PC-3 (cell line): Measurements from ENCODE around the gene ZFX. TPM values are rescaled to one million over a fixed set of nuclear protein-coding genes. Genes with fewer than 3 reads are reported as not detected.
"Not testable (repeated sequence)": the region's sequence is repeated elsewhere in the genome, so short reads cannot be mapped to it uniquely, and the experiment has no call there.

Experiments
- ATAC-seq: fragments of 200-7000 bp; cut with Tn5 transposase; 2 replicates; pipeline ENCODE4 v1.9.1; 2020; ENCODE audit warnings: mild to moderate bottlenecking, moderate library complexity
- BruUV-seq: library from RNA; stranded (reverse); fragments of 400-500 nt; replicated peaks from 2 replicates; lab custom pipeline; 2021; lab: Mats Ljungman, UMichigan
- CTCF ChIA-PET: fragments of 300-600 bp; sonication (Branson Sonifier 250); formaldehyde crosslinking; loops from one replicate; lab custom pipeline; 2022; ENCODE audit warnings: antibody characterized with exemption; lab: Charles Lee
- POLR2A ChIA-PET: fragments of 300-600 bp; sonication (Branson Sonifier 250); formaldehyde crosslinking; loops from one replicate; lab custom pipeline; 2022; ENCODE audit warnings: antibody characterized with exemption; ENCODE audit not compliant: unreplicated experiment; lab: Charles Lee
- DNase-seq: peaks from one replicate; pipeline ENCODE4 v3.0.0-alpha.2; 2015
- H2AFZ ChIP-seq: fragments of 300-600 bp; sonication (generic); 2 replicates; pipeline ENCODE4 v1.6.0; 2016; ENCODE audit warnings: antibody characterized with exemption, low read length
- H3F3A ChIP-seq: fragments of 300-600 bp; sonication (generic); one replicate; pipeline ENCODE4 v1.6.0; 2017; ENCODE audit warnings: antibody characterized with exemption, low read length, control low read depth, mild to moderate bottlenecking; ENCODE audit not compliant: unreplicated experiment
- H3K27ac ChIP-seq: fragments of 300-600 bp; sonication (generic); 2 replicates; pipeline ENCODE4 v1.5.1; 2016; ENCODE audit warnings: mild to moderate bottlenecking, low read length
- H3K27me3 ChIP-seq: fragments of 300-600 bp; sonication (generic); 2 replicates; pipeline ENCODE4 v1.6.1; 2016; ENCODE audit warnings: low read length, mixed read lengths
- H3K36me3 ChIP-seq: fragments of 300-600 bp; sonication (generic); 2 replicates; pipeline ENCODE4 v1.6.1; 2016; ENCODE audit warnings: low read depth, mixed run types, low read length, mixed read lengths
- H3K4me1 ChIP-seq: fragments of 300-600 bp; sonication (generic); 2 replicates; pipeline ENCODE4 v1.5.1; 2016; ENCODE audit warnings: low read length; ENCODE audit not compliant: insufficient read depth
- H3K4me2 ChIP-seq: fragments of 300-600 bp; sonication (generic); 2 replicates; pipeline ENCODE4 v1.6.0; 2016; ENCODE audit warnings: low read length
- H3K4me3 ChIP-seq: fragments of 300-600 bp; sonication (generic); 2 replicates; pipeline ENCODE4 v1.5.1; 2016; ENCODE audit warnings: mild to moderate bottlenecking, low read length, mixed read lengths
- H3K79me2 ChIP-seq: fragments of 300-600 bp; sonication (generic); 2 replicates; pipeline ENCODE4 v1.6.1; 2017; ENCODE audit warnings: low read length, mixed read lengths
- H3K9ac ChIP-seq: fragments of 300-600 bp; sonication (generic); 2 replicates; pipeline ENCODE4 v1.6.0; 2016; ENCODE audit warnings: mild to moderate bottlenecking, low read length
- H3K9me2 ChIP-seq: fragments of 300-600 bp; sonication (generic); replicated peaks from 2 replicates; pipeline ENCODE4 v1.6.1; 2016; ENCODE audit warnings: mixed run types, low read length, mixed read lengths
- H3K9me3 ChIP-seq: fragments of 300-600 bp; sonication (generic); 2 replicates; pipeline ENCODE4 v1.6.1; 2016; ENCODE audit warnings: low read length, mixed read lengths
- H4K20me1 ChIP-seq: fragments of 300-600 bp; sonication (generic); 2 replicates; pipeline ENCODE4 v1.6.1; 2016; ENCODE audit warnings: low read length, mixed read lengths
- EZH2 ChIP-seq: fragments of 300-600 bp; sonication (generic); IDR thresholded peaks from one replicate; pipeline ENCODE4 v1.6.1; 2017; ENCODE audit warnings: antibody characterized with exemption, mild to moderate bottlenecking, low read length; ENCODE audit not compliant: unreplicated experiment
- EZH2phosphoT487 ChIP-seq: fragments of 300-600 bp; sonication (generic); IDR thresholded peaks from 2 replicates; pipeline ENCODE4 v1.6.1; 2018; ENCODE audit warnings: mild to moderate bottlenecking, antibody characterized with exemption, low read length, borderline replicate concordance
- intact Hi-C: fragments of 100-400 bp; cut with micrococcal nuclease; formaldehyde crosslinking; loops from 2 replicates; pipeline ENCODE4 v1.9.0; 2023
- total RNA-seq: library from RNA; depleted of rRNA; stranded (reverse); fragments of >200 nt; gene quantifications from 2 replicates; pipeline ENCODE4 v1.2.3, GENCODE V29; 2014
- TF ChIP-seq, protein P1 (sequence below): fragments of 300-600 bp; sonication (generic); conservative IDR thresholded peaks from 2 replicates; pipeline ENCODE4 v1.5.1; 2017; ENCODE audit warnings: antibody characterized with exemption, low read depth, mild to moderate bottlenecking, low read length

The ZFX gene
- total RNA-seq, 1 experiment from 2014 or later: 21.0 TPM

DNA sequence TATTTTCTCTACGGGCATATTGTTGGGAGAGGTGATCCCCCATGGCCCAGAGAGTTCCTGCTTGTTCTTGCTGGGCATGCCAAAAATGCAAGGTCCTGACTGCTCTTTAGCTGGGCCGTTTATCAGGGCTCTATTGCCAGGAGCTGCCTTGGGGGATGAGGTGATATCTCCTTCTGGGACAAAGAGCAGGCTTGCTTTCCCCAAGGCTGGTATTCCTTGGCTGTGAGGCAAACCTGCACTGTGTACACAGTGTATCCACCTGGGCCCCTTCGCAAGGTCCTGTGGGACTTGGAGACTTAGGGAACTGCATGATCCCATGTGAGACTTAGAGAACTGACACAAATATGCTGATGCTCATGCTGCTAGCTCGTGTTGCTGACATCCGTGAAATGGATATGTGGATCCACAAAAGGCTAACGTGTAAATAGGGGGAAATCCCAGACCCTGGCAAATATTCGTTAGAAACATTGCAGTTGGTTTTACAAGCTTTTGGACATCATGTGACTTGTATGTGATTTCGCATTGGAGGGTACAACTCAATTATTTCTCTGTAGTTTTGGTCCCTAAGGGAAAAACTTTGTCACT, 24.4 kb upstream of the ZFX start:
- Histone ChIP-seq H3K27ac (no peak overlapping the region), H3K4me1 (peaks cover 6% of the 10 kb centered on the region; the same call in 1 of the 2 replicates), H3K9me2 (no peaks in the 10 kb centered on the region), H3K79me2 (no peaks in the 10 kb centered on the region), H2AFZ (no peak overlapping the region), H3K4me2 (no peak overlapping the region), H3K4me3 (no peak overlapping the region), H3F3A (no peaks in the 10 kb centered on the region), H3K36me3 (no peaks in the 10 kb centered on the region), H3K9ac (no peak overlapping the region), H3K27me3 (no peaks in the 10 kb centered on the region), H3K9me3 (no peaks in the 10 kb centered on the region), H4K20me1 (no peaks in the 10 kb centered on the region)
- ATAC-seq: no peak
- CTCF ChIA-PET: interaction anchor here (0.7 kb wide), 1 partner anchor 429 kb away, joined by 3 read pairs; no protein-coding TSS in a partner anchor
- DNase-seq: no peak
- no TSS peak for BruUV-seq
- intact Hi-C loops: no loop called here
- TF ChIP-seq EZH2phosphoT487 (no peak), EZH2 (no peak)
- TF ChIP-seq, protein P1, sequence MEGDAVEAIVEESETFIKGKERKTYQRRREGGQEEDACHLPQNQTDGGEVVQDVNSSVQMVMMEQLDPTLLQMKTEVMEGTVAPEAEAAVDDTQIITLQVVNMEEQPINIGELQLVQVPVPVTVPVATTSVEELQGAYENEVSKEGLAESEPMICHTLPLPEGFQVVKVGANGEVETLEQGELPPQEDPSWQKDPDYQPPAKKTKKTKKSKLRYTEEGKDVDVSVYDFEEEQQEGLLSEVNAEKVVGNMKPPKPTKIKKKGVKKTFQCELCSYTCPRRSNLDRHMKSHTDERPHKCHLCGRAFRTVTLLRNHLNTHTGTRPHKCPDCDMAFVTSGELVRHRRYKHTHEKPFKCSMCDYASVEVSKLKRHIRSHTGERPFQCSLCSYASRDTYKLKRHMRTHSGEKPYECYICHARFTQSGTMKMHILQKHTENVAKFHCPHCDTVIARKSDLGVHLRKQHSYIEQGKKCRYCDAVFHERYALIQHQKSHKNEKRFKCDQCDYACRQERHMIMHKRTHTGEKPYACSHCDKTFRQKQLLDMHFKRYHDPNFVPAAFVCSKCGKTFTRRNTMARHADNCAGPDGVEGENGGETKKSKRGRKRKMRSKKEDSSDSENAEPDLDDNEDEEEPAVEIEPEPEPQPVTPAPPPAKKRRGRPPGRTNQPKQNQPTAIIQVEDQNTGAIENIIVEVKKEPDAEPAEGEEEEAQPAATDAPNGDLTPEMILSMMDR: no peak
- POLR2A ChIA-PET: interaction anchor here (0.6 kb wide), 1 partner anchor 43 kb away, joined by 3 read pairs; no protein-coding TSS in a partner anchor

DNA sequence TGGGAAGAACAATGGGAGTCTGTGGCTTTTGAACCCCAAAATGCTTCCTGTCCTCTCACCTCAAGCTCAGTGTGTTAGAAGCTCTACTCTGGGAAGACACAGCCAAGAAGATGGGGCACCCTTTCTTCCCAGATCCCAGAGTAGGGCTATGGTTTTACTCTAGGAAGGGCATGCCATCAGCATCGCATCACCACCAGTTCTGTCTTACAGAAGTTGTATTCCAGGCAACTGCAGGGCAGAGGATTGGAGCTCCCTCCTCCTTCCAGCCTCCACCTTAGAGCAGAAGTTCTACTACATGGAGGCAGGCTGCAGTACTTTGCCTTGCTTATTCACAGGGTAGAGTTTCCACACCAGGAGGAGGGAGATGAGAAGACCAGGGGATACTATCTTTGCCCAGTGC, 18.1 kb upstream of the ZFX start:
- Histone ChIP-seq H3K9me3 (no peaks in the 10 kb centered on the region), H3K4me3 (no peak overlapping the region), H3F3A (no peaks in the 10 kb centered on the region), H4K20me1 (no peaks in the 10 kb centered on the region), H3K27me3 (no peaks in the 10 kb centered on the region), H3K79me2 (no peaks in the 10 kb centered on the region), H3K4me1 (peaks cover 5% of the 10 kb centered on the region; the same call in 1 of the 2 replicates), H3K9ac (no peak overlapping the region), H3K9me2 (no peaks in the 10 kb centered on the region), H3K27ac (no peak overlapping the region), H2AFZ (no peak overlapping the region), H3K36me3 (no peaks in the 10 kb centered on the region), H3K4me2 (no peak overlapping the region)
- ChIA-PET POLR2A (no interaction called here), CTCF (no interaction called here)
- no peak for ATAC-seq
- TF ChIP-seq EZH2phosphoT487 (no peak), EZH2 (no peak)
- TF ChIP-seq, protein P1: no peak
- intact Hi-C loops: no loop called here
- no TSS peak for BruUV-seq
- no peak for DNase-seq

DNA sequence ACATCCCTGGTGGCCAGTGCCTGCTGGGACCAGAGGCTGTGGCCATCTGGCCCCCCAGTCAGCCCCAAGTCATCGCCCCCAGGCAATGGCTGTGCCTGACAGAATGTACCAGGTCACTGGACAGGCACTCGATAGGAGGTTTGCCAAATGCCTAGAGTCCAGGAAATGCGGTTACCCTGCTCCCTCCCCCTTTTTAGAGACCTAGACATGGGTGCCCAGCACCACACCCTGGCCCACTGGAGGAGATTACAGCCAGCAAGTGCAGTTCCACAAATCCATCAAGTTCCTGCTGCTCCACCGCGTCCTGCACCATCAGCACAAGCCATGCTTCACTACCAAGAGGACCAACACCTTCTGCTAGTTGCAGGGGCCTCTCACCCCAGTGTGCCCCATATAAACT, 16.2 kb upstream of the ZFX start:
- CTCF ChIA-PET: no interaction called here
- no peak overlapping the region for H3K9ac ChIP-seq
- no peak overlapping the region for H3K27ac ChIP-seq

DNA sequence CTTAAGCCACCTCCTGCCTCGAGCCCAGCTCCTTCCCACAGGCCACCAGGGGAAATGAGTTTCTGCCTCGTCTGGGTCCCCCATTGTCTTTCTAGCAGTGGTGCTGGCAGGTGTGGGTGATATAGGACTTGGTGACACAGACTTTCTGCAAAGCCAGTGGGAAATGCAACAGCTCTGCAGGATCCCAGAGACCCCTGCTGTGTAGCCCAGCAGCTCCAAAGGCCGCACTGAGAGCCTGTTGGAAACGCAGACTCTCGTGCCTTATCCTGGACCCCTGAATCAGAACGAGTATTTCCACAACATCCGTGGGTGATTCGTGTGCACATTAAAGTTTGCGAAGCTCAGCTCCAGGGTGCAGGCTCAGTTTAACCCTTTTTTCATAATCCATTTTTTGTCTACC, 13.8 kb upstream of the ZFX start:
- POLR2A ChIA-PET, H3K36me3 ChIP-seq, H3K4me1 ChIP-seq, H3F3A ChIP-seq, H3K27ac ChIP-seq, CTCF ChIA-PET, BruUV-seq, H3K4me2 ChIP-seq, H3K79me2 ChIP-seq, DNase-seq, H3K9me3 ChIP-seq, H4K20me1 ChIP-seq, H3K9ac ChIP-seq, ATAC-seq, H3K9me2 ChIP-seq, intact Hi-C loops, H3K4me3 ChIP-seq, H2AFZ ChIP-seq, H3K27me3 ChIP-seq: not testable (repeated sequence)

More for the DNA sequence above, 16.2 kb upstream of the ZFX start:
- Histone ChIP-seq H3K9me3 (no peaks in the 10 kb centered on the region), H3F3A (no peaks in the 10 kb centered on the region), H3K36me3 (no peaks in the 10 kb centered on the region), H3K4me3 (no peak overlapping the region), H3K27me3 (no peaks in the 10 kb centered on the region), H3K4me1 (peaks cover 5% of the 10 kb centered on the region; the same call in 1 of the 2 replicates), H3K79me2 (no peaks in the 10 kb centered on the region), H2AFZ (no peak overlapping the region), H3K4me2 (no peak overlapping the region), H3K9me2 (no peaks in the 10 kb centered on the region), H4K20me1 (no peaks in the 10 kb centered on the region)
- intact Hi-C loops: no loop called here
- POLR2A ChIA-PET: no interaction called here
- BruUV-seq: no TSS peak
- ATAC-seq (peak; percentile 45), DNase-seq (peak; percentile 49)
- TF ChIP-seq EZH2 (no peak), EZH2phosphoT487 (no peak)
- TF ChIP-seq, protein P1: no peak
